SK-N-MC (cell line): ENCODE data around the gene KIF24.

Experiments
- EZH2 ChIP-seq: fragments of 200-600 bp; sonication (generic); IDR thresholded peaks from one replicate; pipeline ENCODE4 v1.6.1; 2017; ENCODE audit warnings: antibody characterized with exemption
- FOXP2 ChIP-seq: optimal IDR thresholded peaks from 2 replicates; pipeline ENCODE3; 2011; ENCODE audit warnings: mild to moderate bottlenecking, moderate library complexity; ENCODE audit not compliant: insufficient read depth; ENCODE audit errors: extremely low read length, control extremely low read depth
- POLR2AphosphoS5 ChIP-seq: IDR thresholded peaks from 2 replicates; pipeline ENCODE4 v1.6.1; 2012; ENCODE audit warnings: mild to moderate bottlenecking, low read depth, low read length, borderline replicate concordance

DNA sequence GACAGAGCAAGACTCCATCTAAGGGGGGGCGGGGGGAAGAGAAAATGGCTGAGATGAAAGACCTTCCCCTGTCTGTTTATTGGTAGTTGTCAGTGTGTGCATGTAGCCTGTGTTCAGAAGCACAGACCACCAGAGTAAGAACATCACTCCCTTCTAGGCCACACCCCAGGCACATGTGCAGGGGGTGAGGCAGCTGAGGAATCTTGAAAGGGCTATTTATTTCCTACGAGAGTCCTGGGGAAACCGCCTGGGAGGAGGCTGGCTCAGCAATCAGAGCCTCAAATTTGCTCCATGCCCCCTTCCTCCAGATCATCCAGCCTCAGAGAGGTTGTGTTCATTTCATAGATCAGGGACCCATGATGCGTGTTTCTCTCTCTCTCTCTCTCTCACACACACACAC lies 40.6 kb upstream of the KIF24 start:
- TF ChIP-seq POLR2AphosphoS5 = no peak
- no peak for TF ChIP-seq EZH2
- TF ChIP-seq FOXP2 = no peak
